SK-N-MC (cell line): ENCODE data around the gene KITLG.

Source experiments
- EZH2 ChIP-seq: fragments of 200-600 bp; sonication (generic); IDR thresholded peaks from one replicate; pipeline ENCODE4 v1.6.1; 2017; ENCODE audit warnings: antibody characterized with exemption
- POLR2AphosphoS5 ChIP-seq: IDR thresholded peaks from 2 replicates; pipeline ENCODE4 v1.6.1; 2012; ENCODE audit warnings: mild to moderate bottlenecking, low read depth, low read length, borderline replicate concordance

DNA sequence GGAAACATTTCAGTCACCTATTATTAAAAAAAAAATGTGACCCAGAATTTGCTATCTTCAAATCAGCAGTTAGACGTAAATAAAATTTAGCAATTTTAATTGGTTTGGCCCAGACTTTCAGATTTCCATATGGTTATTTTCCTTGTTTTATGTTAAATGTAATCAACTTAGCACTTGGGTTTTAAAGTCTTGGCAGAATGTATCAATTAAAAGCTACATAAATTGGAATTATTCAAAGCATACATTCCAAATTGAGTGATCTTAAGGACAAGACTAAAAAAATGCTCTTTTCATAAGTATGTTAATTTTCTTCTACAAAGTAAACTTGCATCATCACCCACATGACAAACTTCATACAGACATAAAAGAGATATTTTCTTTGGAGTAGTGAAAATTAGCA lies 3.4 kb downstream of the KITLG start:
- TF ChIP-seq POLR2AphosphoS5 (no peak), EZH2 (no peak)
